ENCODE data around the gene PDCD4. TPM values are rescaled to one million over a fixed set of nuclear protein-coding genes. Genes with fewer than 3 reads are reported as not detected.
A peak's percentile ranks its signal among the peaks of the same experiment; 100 is the strongest.

Gene PDCD4
- total and polyA plus RNA-seq, 2 of the 13 experiments (the other 11 are each of a cell fraction or from before 2014, with no cell fraction given), result 22.8 to 56.2 TPM

DNA sequence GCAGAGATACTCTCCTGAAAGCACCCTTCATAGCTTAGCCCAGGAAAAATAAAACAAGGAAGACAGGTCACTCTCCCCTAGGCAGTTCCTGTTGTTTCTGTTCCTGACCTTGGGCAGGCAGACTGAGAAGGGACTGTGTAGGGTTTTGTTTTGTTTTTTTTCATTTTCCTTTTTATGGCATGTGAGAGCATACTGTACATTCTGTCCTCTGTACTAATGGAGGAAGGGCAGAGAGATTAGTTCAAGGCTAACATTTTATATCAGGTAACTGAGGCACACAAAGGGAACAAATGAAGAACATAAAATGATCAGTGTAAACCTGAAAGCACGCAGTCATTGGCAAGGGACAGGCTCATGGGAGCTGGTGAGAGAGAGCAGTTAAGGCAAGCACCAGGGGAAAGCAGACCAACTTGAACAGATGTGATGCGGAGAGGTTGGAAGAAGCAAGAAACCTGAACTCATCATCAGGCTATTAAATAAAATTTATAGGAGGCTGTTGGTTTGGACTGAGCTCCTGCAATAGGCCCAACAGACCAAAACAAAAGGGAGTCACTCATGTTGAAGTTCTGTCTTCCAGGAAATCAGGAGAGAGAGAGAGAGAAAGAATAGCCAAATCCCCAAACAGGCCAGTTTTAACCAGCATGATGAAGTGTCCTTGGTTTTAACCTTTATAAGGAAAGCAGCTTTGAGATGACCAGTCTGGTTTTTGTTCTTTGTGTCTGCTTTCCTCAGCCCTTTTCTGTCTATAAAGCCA lies 34.1 kb upstream of the PDCD4 start (continued):
- TF ChIP-seq, protein P1, sequence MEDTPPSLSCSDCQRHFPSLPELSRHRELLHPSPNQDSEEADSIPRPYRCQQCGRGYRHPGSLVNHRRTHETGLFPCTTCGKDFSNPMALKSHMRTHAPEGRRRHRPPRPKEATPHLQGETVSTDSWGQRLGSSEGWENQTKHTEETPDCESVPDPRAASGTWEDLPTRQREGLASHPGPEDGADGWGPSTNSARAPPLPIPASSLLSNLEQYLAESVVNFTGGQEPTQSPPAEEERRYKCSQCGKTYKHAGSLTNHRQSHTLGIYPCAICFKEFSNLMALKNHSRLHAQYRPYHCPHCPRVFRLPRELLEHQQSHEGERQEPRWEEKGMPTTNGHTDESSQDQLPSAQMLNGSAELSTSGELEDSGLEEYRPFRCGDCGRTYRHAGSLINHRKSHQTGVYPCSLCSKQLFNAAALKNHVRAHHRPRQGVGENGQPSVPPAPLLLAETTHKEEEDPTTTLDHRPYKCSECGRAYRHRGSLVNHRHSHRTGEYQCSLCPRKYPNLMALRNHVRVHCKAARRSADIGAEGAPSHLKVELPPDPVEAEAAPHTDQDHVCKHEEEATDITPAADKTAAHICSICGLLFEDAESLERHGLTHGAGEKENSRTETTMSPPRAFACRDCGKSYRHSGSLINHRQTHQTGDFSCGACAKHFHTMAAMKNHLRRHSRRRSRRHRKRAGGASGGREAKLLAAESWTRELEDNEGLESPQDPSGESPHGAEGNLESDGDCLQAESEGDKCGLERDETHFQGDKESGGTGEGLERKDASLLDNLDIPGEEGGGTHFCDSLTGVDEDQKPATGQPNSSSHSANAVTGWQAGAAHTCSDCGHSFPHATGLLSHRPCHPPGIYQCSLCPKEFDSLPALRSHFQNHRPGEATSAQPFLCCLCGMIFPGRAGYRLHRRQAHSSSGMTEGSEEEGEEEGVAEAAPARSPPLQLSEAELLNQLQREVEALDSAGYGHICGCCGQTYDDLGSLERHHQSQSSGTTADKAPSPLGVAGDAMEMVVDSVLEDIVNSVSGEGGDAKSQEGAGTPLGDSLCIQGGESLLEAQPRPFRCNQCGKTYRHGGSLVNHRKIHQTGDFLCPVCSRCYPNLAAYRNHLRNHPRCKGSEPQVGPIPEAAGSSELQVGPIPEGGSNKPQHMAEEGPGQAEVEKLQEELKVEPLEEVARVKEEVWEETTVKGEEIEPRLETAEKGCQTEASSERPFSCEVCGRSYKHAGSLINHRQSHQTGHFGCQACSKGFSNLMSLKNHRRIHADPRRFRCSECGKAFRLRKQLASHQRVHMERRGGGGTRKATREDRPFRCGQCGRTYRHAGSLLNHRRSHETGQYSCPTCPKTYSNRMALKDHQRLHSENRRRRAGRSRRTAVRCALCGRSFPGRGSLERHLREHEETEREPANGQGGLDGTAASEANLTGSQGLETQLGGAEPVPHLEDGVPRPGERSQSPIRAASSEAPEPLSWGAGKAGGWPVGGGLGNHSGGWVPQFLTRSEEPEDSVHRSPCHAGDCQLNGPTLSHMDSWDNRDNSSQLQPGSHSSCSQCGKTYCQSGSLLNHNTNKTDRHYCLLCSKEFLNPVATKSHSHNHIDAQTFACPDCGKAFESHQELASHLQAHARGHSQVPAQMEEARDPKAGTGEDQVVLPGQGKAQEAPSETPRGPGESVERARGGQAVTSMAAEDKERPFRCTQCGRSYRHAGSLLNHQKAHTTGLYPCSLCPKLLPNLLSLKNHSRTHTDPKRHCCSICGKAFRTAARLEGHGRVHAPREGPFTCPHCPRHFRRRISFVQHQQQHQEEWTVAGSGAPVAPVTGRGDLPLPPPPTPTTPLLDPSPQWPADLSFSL (CRISPR knock-in tag; IDR thresholded peaks at IDR 0.05), result no peak
- TF ChIP-seq RARA (CRISPR knock-in tag; IDR thresholded peaks at IDR 0.05), result peak; percentile 38; the same call in 1 of the 2 replicates
- TF ChIP-seq, protein P2, sequence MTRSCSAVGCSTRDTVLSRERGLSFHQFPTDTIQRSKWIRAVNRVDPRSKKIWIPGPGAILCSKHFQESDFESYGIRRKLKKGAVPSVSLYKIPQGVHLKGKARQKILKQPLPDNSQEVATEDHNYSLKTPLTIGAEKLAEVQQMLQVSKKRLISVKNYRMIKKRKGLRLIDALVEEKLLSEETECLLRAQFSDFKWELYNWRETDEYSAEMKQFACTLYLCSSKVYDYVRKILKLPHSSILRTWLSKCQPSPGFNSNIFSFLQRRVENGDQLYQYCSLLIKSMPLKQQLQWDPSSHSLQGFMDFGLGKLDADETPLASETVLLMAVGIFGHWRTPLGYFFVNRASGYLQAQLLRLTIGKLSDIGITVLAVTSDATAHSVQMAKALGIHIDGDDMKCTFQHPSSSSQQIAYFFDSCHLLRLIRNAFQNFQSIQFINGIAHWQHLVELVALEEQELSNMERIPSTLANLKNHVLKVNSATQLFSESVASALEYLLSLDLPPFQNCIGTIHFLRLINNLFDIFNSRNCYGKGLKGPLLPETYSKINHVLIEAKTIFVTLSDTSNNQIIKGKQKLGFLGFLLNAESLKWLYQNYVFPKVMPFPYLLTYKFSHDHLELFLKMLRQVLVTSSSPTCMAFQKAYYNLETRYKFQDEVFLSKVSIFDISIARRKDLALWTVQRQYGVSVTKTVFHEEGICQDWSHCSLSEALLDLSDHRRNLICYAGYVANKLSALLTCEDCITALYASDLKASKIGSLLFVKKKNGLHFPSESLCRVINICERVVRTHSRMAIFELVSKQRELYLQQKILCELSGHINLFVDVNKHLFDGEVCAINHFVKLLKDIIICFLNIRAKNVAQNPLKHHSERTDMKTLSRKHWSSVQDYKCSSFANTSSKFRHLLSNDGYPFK (CRISPR knock-in tag; IDR thresholded peaks at IDR 0.05; ENCODE audit: borderline replicate concordance), result no peak
- TF ChIP-seq, protein P3, sequence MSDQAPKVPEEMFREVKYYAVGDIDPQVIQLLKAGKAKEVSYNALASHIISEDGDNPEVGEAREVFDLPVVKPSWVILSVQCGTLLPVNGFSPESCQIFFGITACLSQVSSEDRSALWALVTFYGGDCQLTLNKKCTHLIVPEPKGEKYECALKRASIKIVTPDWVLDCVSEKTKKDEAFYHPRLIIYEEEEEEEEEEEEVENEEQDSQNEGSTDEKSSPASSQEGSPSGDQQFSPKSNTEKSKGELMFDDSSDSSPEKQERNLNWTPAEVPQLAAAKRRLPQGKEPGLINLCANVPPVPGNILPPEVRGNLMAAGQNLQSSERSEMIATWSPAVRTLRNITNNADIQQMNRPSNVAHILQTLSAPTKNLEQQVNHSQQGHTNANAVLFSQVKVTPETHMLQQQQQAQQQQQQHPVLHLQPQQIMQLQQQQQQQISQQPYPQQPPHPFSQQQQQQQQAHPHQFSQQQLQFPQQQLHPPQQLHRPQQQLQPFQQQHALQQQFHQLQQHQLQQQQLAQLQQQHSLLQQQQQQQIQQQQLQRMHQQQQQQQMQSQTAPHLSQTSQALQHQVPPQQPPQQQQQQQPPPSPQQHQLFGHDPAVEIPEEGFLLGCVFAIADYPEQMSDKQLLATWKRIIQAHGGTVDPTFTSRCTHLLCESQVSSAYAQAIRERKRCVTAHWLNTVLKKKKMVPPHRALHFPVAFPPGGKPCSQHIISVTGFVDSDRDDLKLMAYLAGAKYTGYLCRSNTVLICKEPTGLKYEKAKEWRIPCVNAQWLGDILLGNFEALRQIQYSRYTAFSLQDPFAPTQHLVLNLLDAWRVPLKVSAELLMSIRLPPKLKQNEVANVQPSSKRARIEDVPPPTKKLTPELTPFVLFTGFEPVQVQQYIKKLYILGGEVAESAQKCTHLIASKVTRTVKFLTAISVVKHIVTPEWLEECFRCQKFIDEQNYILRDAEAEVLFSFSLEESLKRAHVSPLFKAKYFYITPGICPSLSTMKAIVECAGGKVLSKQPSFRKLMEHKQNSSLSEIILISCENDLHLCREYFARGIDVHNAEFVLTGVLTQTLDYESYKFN (CRISPR knock-in tag; conservative IDR thresholded peaks at IDR 0.05), result peak; percentile 69
- no peak for TF ChIP-seq SOX6 (IDR thresholded peaks at IDR 0.05)
- TF ChIP-seq SOX6 (CRISPR knock-in tag; IDR thresholded peaks at IDR 0.05), result peak; percentile 46
- TF ChIP-seq ZNF292 (CRISPR knock-in tag; IDR thresholded peaks at IDR 0.05; ENCODE audit: borderline replicate concordance, low read depth), result peak; percentile 64; the same call in 1 of the 2 replicates
- TF ChIP-seq ZNF550 (CRISPR knock-in tag; IDR thresholded peaks at IDR 0.05; ENCODE audit: borderline replicate concordance), result no peak
- TF ChIP-seq FOXO1 (CRISPR knock-in tag; IDR thresholded peaks at IDR 0.05), result 0 out of 2 replicates have a peak, but pooled peaks have one; percentile 15
- TF ChIP-seq ETV5 (CRISPR knock-in tag; IDR thresholded peaks at IDR 0.05; ENCODE audit: borderline replicate concordance), result peak; percentile 19; the same call in 1 of the 2 replicates
- 0 out of 2 replicates have a peak, but pooled peaks have one; percentile 26 for TF ChIP-seq FOXA3 (CRISPR knock-in tag; IDR thresholded peaks at IDR 0.05)
- no peak for TF ChIP-seq ARNT2 (CRISPR knock-in tag; IDR thresholded peaks at IDR 0.05; ENCODE audit: low read depth)
- TF ChIP-seq HOXA3 (CRISPR knock-in tag; IDR thresholded peaks at IDR 0.05), result peak; percentile 21; the same call in 1 of the 2 replicates
- peak; percentile 32; the same call in 1 of the 2 replicates for TF ChIP-seq HDAC2 (CRISPR knock-in tag; IDR thresholded peaks at IDR 0.05)
- TF ChIP-seq ZNF816 (CRISPR knock-in tag; IDR thresholded peaks at IDR 0.05; ENCODE audit: borderline replicate concordance), result peak; percentile 79; the same call in 1 of the 2 replicates
